GM21515 (cell line): ENCODE data around the gene PQBP1.
"Not testable (repeated sequence)": the region's sequence is repeated elsewhere in the genome, so short reads cannot be mapped to it uniquely, and the experiment has no call there.

Source experiments
- ATAC-seq: cut with Tn5 transposase; IDR thresholded peaks from one replicate; pipeline ENCODE4 v1.9.1; 2021; ENCODE audit not compliant: unreplicated experiment

The PQBP1 gene

GRCh38 chrX:48897625-48898306, at the start of gene PQBP1, which contains the start of gene TIMM17B:
Gene PQBP1, plus strand, starts transcription at chrX:48897930. Its CDS starts 580 bp downstream, at chrX:48898510.
Gene TIMM17B, minus strand, starts transcription at chrX:48897768. Its CDS starts 19 bp downstream, at chrX:48897749.
- ATAC-seq: peak; percentile 89

DNA sequence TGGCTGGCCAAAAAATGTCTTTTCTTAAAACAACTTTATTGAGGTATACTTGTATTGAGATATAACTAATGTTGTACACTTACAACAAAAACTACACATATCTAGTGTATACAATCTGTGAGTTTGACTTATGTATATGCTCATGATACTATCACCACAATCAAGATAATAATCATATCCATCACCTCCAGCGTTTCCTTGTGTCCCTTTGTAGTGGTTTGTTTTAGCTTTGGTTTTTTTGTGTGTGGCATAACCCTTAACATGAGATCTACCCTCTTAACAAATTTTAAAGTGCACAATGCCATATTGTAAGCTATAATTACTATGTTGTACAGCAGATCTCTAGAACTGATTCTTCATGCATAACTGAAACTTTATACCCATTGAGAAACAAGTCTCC, 48.9 kb upstream of the PQBP1 start:
- ATAC-seq: no peak

- no peak for ATAC-seq
Observed at GRCh38 chrX:48852857-48853256, 44.9 kb upstream of the PQBP1 start.

GRCh38 chrX:48853494-48853893, 44.2 kb upstream of the PQBP1 start:
- ATAC-seq: not testable (repeated sequence)

DNA sequence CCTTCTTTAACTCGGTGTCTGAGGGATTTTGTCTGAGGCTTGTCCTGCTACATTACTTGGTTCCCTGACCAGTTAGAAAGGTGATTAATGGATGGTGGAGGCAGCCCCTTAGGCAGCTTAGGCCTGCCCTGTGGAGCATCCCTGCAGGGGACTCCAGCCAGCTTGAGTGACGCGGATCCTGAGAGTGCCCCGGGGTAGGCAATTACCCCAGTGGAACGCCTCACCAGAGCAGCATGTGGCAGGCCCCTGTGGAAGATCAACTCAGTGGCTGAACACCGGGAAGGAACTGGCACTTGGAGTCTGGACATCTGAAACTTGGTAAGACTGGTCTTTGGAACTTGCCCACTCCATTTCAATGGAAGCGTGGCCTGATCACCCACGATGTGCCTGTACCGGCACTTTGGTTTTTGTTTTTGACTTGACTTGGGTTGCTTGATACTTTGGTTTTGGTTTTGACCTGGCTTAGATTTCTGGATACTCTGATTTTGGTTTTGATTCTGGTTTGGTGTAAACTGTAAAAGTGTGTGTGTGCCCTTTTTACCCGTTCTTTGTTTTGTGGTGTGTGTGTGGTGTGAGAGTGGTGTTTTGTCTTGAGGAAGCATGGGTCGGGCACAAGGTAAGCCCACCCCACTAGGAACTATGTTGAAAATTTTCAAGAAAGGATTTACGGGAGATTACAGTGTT, 43.5 kb upstream of the PQBP1 start:
- ATAC-seq: not testable (repeated sequence)

- ATAC-seq: no peak
Observed at GRCh38 chrX:48854898-48855297, 42.8 kb upstream of the PQBP1 start.

GRCh38 chrX:48864210-48864609, 33.5 kb upstream of the PQBP1 start:
- ATAC-seq: no peak

DNA sequence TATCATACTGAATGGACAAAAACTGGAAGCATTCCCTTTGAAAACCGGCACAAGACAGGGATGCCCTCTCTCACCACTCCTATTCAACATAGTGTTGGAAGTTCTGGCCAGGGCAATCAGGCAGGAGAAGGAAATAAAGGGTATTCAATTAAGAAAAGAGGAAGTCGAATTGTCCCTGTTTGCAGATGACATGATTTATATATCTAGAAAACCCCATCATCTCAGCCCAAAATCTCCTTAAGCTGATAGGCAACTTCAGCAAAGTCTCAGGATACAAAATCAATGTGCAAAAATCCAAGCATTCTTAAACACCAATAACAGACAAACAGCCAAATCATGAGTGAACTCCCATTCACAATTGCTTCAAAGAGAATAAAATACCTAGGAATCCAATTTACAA, 25.7 kb upstream of the PQBP1 start:
- not testable (repeated sequence) for ATAC-seq

DNA sequence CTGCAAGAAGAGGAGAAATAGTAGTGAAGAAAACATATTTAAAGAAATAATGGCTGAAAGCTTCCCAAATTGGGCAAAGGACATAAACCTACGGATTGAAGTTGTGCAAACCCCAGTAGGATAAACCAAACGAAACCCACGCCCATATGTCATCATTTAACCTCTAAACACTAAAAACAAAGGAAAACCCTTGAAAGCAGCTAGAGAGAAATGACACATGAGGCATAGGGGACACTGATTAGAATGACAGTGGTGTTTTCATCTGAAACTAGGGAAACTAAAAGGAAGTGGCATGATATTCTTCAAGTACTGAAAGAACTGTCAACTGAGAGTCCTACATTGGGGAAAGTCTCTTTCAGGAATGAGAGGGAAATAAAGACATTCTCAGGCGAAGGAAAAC, 20.8 kb upstream of the PQBP1 start:
- not testable (repeated sequence) for ATAC-seq

- no peak for ATAC-seq
Observed at GRCh38 chrX:48883729-48884128, 14.0 kb upstream of the PQBP1 start.

GRCh38 chrX:48886586-48886985, 11.1 kb upstream of the PQBP1 start:
- ATAC-seq: not testable (repeated sequence)

DNA sequence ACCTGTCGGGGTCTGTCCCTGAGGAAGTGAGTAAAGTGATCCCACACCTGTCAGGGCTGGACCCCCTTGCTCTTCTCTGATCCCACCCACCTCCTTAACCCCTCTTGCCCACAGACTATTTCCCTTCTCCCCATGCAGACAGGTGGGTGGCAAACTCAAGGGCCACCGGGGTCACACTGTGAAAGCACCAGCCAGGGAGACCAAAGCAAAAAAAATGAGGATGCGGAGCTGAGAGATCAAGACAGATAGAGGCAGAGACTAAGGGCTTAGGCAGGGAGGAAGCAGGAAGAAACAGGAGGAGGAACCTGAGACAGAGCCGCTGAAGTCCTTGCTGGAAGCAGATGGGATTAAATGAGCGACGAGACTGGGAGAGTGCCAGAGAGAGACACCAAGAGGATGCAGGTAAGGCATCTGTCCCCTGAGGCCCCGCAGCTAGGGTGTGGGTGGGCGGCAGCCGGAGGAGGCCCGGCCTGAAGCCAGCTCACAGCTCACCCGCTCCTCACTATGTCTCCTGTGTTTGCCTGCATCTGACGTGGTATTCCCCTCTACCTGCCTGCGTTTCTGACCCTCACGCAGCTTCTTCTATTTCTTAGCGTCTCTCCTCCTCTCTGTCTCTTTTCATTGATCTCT, 7.3 kb upstream of the PQBP1 start:
- ATAC-seq: no peak

GRCh38 chrX:48890934-48891401, 6.8 kb upstream of the PQBP1 start:
- ATAC-seq: peak; percentile 40

GRCh38 chrX:48891402-48892288, 6.1 kb upstream of the PQBP1 start:
- ATAC-seq: peak; percentile 84

- ATAC-seq: no peak
Observed at GRCh38 chrX:48892896-48893295, 4.8 kb upstream of the PQBP1 start.

- no peak for ATAC-seq
Observed at GRCh38 chrX:48893556-48894348, 4.0 kb upstream of the PQBP1 start.

DNA sequence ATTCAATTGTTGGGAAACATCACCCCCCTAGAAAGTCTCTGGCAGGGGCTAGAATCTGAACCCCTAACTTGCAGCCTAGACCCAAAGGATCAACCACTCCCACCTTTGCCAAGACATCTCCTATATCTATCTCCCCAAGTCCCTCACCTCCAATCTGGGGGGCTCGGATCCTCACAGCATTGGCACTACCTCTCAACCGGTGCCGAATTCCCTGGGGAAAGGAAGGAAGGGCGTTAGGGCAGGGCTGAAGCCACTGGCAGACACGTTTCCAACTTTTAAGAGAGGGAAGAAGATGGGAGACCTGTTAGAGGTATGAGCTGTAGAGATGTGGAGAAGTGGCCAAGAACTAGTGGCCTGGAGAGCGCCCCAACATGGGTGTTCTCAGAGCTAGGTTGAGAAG, 2.8 kb upstream of the PQBP1 start:
- ATAC-seq: no peak

- no peak for ATAC-seq
Observed at GRCh38 chrX:48896611-48897011, 1.1 kb upstream of the PQBP1 start.

DNA sequence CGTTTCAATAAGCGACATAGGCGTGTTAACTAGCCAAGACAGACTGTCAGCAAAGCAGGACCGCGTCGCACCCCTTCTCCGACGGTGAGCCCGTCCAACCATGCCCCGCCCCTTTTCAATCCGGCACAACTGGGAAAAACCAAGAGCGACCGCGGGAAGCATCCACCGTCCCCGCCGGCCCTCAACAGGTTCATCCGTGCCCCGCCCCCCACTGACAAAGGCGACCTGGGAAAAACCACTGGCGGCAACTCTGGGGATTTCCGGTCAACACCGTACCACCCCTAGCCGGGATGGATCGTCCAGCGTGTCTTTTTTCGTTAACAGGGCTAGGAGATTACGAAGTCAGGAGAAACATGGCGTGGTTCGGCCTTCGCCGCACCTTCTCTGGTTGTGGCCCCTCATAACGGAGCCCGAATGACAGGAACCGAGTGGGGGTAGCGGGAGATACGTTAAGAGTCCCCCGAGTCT, 539 bp upstream of the PQBP1 start:
- ATAC-seq: peak; percentile 22

DNA sequence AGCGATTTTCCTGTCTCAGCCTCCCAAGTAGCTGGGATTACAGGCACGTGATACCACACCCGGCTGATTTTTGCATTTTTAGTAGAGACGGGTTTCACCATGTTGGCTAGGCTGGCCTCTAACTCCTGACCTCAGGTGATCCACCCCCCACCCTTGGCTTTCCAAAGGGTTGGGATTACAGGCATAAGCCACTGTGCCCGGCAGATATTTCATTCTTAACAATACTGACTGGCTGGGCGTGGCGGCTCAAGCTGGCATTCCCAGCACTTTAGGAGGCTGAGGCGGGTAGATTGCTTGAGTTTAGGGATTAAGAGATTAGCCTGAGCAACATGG, 1.3 kb downstream of the PQBP1 start:
- ATAC-seq: no peak
